ENCODE results near the gene LYRM4.

LYRM4 gene

DNA sequence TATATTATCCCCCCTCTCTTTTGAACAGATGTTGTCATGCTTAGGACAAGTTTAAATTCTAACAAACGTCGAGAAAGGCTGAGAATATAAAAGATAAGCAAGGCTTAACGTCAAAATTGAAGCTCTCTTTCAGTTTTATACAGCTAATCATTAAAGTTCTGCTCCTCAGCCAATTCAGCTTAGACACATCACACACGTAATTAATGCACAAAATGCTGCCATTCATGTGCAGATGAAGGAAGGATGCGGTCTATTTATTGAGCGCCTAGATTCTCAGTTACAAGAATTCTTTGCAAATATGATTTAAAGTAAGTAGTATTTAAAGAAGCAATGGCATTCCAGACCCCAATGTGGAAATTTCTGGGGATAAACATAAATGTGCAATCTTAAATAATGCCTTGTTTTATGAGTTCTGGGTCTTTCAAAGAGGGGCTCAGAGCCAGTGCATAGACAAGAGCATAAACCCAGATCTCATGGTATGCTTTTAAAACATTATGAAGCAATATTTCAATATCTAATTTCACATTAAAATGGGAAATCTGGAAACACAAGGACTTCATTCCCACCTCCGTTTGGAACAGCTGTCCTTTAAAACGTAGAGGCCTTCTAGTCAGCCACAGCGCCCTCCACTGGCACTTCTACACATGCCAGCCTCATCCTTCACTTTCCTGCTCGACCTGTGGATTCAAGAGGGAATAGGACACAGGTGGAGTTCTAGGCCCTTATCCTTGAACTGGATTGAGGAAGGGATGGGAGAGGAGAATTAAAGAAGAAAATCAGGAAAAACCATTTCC is 85.8 kb downstream of the LYRM4 start:
- FAIRE-seq (no peak), DNase-seq (ENCODE audit: low spot score) (no peak)

DNA sequence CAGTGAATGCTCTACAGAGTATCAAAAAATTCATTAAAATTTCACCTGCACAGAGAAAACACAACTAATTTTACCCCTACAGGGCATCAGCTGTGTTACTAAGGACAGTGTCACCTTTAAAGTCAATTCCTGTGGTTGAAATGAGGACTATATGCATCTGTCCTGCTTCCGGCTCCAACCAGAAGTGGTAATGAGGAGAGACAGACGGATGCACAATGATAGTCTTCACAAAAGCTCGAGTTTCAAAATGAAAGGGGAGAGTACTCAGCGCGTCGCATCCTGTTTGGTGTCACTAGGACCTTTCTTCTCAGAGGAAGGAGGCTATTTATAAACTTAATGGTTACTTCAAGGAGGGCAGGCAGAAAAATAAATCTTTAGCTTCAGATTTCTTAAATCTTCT is 86.5 kb downstream of the LYRM4 start:
- FAIRE-seq (no peak), DNase-seq (ENCODE audit: low spot score) (no peak)

DNA sequence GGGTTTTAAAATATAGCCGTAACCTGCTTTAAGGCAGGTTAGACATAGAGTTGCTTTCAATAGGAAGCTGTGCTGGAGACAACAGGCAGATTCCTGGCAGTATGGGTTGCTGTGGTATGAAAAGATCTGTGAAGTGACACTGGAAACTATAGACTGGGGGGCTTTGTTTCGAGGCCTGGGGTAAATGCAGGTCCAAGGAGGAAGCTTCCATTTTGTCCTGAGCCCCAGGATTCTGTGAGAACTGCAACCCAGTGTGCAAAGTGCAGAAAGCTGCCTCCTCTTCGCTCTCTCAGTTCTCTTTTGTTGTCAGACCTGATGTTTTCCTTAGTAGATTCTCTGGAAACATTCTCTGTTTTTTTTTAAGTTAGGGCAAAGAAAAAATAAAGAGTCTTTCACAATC is 86.9 kb downstream of the LYRM4 start:
- no peak for FAIRE-seq
- DNase-seq (ENCODE audit: low spot score), result no peak

DNA sequence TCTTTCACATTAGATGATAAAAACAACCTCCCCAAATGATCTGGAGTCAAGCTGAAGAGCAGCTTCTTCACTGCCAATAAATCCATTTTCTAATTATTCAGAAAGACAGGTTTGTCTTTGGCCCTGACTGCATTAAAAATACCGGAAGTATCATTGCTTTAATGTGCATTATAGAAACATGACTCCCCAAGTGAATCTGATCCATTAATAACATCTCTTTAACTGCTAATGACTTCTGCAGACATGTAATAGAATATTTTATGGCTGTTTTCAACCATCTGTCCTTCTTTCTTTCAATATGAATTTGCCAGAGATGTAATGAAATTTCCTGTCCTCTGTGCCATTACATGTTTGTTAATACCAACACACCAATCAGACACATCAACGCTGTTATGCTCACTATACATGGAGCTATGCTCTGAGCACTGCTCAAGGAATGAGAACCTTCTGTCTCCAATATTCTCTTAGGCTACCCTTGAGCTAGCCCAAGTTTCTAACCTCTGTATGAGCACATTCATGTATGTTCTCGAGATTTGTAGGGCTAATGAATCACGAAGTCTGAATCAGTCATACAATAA is 87.8 kb downstream of the LYRM4 start:
- DNase-seq (ENCODE audit: low spot score) (no peak), FAIRE-seq (no peak)

DNA sequence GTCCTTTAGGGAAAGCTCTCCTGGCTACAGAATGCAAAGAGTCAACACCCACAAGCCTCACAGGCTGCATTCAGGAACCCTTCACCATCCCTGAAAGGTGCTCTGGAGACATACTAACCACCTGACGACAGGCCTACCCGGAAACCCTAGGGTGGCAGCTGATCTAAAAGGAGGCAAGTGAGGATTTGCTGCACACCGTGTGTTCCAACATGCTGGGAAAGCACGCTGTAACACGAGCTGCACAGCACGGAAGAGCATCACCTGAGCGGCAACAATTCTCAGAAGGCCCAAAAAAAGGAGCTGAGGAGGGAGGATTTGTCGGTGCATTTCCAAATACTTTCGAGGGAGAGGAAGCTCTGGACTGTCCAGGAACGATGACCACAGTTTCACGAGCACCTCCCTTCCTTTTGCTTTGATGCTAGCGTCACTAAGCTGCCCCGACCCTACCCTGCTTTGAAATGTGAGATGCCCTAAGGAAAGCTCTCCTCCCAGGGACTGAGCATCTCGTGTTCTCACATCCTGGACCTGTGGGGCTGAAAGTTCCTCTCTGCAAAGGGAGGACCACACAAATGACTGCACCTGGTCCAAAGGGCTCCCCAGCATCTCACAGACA is 88.6 kb downstream of the LYRM4 start:
- DNase-seq (ENCODE audit: low spot score), result no peak
- FAIRE-seq, result no peak

DNA sequence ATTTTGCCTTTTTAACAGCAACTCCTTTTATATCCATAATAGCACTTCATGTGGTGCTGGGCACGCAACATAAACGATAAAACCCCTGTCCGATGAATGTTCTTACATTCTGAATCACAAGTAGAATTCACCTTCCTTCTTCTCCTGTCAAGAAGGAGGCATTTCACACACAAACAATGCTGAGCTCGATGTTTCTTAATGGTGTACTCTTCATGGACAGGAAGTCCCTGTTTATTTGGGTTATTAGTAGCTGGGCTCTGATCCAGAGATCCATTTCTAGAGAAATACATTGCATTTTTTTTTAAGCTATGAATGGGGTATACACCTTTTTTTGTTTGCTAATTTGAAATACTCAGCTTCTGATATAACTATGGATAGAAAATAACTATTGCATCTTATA is 93.2 kb downstream of the LYRM4 start:
- DNase-seq (ENCODE audit: low spot score), result no peak
- FAIRE-seq, result no peak

DNA sequence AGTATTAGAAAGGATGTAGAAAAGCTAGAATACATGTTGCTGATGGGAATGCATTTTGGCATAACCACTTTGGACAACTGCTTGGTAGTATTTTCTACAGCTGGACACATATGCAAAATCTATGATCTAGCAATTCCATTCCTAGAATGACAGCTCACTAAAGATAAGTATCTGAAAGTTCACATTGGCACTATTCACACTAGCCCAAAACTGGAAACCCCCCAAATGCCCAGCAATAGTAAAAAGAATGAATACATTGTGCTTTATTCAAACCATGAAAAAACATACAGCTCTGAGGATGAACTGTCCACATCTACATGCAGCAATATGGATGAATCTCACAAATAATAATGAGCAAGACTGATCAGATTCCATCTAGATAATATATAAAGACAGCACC is 96.7 kb downstream of the LYRM4 start:
- FAIRE-seq, result no peak
- DNase-seq (ENCODE audit: low spot score), result no peak

DNA sequence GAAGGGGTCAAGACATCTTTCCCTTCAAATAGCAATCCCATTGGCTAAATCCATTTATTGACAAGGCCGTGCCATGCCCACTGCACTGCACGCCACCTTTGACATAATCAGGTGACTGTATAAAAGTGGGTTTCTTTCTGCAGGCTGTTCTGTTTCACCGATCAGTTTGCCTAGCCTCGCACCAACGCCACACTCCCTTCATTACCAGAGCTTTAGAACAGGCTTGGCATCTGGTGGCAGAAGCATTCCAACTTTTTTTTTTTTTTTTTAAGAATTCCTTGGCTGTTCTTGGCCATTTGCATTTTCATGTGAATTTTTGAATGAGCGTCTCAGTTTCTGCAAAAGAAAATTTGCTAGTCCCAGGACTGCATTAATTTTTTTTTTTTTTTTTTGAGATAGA is 97.5 kb downstream of the LYRM4 start:
- DNase-seq (ENCODE audit: low spot score) (no peak), FAIRE-seq (no peak)

DNA sequence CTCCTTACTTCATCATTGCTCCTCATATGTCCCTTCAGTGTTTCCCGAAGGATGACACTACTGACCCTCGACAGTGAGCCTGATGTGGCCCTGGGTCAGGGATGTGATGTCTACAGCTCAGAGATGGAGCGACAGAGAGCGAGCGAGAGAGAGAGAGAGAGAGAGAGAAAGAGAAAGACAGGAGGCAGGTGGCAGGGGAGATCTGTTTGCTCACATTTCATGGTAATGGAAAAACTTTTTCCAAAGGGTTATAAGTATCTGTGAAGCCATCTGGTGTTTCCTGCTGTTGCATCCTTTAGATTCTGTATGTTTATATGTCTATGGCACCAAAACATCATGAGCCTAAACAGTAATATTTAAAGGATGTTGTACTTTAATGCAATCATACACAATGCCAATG is 98.4 kb downstream of the LYRM4 start:
- FAIRE-seq (no peak), DNase-seq (ENCODE audit: low spot score) (no peak)

DNA sequence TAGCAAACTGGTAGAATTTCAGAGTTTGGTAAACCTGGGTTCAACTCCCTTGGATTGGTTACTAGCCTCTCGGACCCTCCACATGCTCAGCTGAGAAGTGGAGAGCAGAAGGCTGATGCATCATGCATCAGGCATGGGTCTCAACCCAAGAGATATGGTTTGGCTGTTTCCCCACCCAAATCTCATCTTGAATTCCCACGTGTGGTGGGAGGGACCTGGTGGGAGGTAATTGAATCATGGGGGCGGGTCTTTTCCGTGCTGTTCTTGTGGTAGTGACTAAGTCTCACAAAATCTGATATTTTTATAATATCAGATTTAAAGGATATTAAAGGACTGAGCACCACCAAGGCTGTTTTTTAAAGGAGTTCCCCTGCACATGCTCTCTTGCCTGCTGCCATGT is 100.5 kb downstream of the LYRM4 start:
- FAIRE-seq (no peak), DNase-seq (ENCODE audit: low spot score) (no peak)

DNA sequence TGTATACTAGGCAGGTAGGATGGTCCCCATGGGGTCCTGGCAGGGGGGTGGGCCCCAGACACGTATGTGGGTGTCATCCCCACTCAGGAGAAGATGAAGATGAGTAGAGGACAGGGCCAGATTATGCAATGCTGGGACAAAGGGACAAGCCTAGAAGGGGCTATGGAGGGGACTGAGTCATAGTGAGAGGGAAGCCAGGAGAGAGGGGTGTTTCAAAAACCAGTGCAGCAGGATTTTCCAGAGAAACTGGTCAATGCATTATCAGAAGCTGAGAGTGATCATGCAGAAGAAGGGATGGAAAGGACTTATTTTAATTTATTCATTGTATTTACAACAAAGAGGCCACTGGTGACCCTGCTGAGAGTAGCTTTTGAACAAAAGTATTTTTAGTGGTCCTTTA is 101.6 kb downstream of the LYRM4 start:
- FAIRE-seq, result no peak
- DNase-seq (ENCODE audit: low spot score), result no peak

DNA sequence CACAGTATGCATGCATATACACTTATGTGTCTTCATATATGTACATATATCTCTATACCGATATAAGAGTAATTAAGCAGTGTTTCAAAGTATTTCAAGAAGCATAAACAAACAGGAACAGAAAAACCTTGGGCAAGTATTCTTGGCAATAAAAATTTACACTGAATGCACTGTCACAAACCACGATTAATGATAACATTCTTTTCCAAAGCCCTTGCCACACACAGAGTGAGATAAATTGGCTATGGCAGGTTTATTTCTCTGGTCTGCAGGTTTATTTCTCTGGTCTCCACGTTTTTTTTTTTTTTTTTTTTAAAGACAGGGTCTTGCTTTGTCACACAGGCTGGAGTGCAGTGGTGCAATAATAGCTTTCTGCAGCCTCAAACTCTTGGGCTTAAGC is 102.6 kb downstream of the LYRM4 start:
- FAIRE-seq, result no peak
- no peak for DNase-seq (ENCODE audit: low spot score)

DNA sequence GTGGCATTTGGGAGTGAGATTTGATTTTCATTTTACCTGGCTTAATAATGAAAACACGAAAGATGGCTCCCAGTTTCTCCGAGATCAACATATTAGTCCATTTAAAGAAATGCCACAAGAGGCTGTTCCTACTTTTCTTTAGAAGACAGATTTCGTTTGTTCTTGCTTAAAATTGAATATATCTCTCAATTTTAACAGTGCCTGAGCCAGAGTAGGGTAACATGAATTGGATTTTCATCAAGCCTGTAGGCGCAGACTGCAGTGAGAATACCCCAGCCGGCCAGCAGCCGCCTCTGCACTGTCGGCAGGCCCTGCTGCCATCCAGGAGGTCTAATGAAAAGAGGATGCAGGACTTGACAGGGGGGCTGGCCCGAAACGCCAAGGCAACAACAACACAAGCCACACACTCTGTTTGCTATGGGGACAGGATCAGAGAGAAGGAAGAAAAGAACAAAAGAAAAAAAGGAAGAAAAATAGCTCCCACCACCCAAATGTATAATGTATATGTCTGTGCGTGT is 103.1 kb downstream of the LYRM4 start:
- no peak for DNase-seq (ENCODE audit: low spot score)
- FAIRE-seq, result no peak

DNA sequence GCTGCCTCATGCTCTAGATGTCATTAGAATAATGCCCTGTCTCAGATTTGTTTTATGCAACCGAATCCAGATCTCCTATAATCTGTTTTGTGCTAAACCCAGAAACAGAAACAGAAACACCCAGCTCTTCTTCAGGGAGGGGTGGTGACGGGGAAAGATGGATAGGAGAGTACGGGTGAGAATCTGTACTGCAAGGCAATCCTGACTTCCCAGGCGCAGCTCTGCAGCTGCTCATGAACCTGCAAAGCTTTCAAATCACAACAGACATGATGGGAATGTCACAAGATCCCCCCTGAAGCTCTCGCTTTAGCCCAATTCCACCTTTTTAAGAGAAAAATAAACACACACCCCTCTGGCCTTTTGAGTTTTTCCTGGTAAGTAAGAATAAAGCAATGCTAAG is 104.1 kb downstream of the LYRM4 start:
- no peak for DNase-seq (ENCODE audit: low spot score)
- FAIRE-seq, result no peak

DNA sequence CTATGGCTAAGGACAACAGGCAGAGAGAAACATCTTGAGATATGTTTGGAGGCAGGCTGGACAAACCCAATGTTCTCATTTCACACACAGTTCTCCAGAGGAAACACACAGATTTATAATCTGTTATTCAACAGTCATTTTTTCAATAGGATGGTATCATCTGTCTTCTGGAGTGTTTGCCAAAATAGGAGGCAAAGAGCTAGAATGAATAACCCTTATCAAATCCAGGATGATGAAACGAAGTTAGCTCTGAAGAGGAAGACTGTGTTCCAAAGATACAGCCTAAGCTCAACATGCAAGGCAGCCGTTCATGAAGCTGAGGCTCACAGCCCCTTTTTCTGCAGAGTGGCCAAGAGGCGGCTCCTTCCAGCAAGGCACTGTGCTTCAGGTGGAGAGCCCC is 104.8 kb downstream of the LYRM4 start:
- no peak for FAIRE-seq

DNA sequence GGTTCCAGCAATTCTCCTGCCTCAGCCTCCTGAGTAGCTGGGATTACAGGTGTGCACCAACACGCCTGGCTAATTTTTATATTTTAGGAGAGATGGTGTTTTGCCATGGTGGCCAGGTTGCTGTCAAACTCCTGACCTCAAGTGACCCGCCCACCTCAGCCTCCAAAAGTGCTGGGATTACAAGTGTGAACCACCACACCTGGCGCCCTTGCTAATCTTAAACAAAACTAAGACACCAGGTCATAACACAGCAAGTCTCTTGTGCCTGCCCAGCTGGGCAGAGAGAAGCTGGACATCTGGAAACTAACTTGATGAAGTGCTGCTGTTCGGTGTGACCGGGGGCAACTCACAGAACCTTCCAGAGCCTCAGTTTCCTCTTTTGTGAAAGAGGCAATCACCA is 107.6 kb downstream of the LYRM4 start:
- DNase-seq (ENCODE audit: low spot score) (no peak), FAIRE-seq (no peak)

More for the DNA sequence above, 104.8 kb downstream of the LYRM4 start:
- no peak for DNase-seq (ENCODE audit: low spot score)

DNA sequence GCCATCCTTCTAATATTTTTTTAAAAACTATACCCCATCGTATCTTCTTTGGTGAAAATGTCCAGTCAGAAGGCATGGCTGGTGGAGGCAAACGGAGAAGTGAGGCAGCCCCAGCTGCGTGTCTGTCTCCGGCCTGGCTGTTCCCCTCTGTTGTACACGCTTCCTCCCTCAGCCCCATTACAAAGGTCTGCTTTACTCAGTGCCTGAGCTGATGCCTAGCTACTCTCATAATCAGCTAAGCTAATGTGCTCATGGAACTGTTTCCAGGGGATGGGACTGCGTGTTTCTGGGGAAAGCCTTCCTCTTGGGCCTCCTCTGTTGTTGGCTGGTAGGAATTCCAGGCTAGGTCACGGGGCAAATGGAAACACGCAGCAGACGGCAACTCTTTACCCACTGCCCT is 108.3 kb downstream of the LYRM4 start:
- DNase-seq (ENCODE audit: low spot score), result no peak
- FAIRE-seq, result no peak

DNA sequence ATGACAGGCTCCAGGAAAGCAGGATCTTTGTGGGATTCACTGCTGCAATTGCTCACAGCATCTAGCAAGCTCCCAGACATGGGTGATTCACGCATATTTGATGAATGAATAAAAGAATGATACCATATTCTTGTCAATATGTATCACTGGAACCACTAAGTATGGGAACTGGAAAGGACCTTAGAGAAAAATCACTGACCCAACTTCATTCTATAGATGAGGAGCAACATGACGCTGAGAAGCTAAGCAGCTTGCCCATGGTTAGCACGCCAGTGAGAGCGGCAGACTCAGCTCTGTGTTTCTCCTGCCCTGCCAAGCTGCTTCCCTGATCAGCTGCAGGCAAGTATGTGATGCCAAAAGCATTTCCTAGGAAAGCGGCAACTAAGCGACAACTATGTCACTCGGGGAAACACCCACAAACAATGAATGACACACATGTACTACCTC is 108.8 kb downstream of the LYRM4 start:
- no peak for FAIRE-seq
- DNase-seq (ENCODE audit: low spot score), result peak; percentile 42

DNA sequence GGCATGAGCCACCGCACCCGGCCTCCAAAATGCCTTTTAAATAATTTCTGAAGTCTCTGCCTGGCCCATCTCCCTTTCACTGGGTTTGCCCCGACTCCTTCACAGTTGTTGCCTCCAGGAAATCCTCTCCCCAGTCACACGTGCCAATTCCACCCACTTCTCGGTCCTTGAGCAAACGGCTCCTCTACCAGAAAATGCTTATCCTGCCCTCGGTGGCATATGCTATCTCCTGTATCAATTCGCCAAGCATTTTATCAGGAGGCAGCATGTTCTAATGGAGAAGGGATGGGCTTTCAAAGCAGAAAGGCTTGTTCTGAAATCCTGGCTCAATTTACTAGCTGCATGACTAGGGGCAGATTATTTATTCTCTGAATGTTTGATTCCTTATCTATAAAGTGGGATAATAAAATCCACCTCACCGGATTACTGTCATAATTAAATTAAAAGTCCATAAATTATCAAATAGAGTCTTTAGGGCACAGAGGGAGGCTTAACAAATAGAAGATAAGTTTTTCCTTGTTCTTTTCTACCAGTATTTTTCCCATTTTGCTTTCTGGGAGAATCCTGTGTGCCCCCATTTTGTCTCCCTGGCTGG is 109.3 kb downstream of the LYRM4 start:
- FAIRE-seq (no peak), DNase-seq (ENCODE audit: low spot score) (no peak)

DNA sequence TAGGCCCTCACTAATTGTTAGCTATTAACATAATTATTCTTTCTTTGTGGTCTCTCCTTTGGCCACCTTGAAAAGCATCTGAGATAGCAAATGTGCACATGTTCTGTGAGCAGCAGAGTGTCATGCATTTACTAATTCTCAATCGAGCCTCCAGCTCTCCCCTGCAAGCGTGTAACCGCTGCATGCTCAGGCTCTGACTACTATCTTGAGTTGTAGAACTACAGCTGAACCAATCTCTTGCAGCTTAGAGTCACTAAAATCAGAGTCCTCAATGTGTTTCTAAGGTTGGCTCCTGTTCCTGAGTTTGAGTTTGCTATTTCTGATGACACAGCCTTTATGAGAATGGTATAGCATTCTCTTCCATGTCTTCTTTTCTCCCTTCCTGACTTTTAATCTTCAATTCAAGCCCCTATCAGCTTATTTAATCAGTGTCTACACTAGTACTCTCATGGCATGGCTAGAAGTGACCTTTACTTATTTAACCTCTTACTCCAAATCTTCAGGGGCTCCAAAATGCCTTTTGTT is 110.1 kb downstream of the LYRM4 start:
- DNase-seq (ENCODE audit: low spot score) (no peak), FAIRE-seq (no peak)

DNA sequence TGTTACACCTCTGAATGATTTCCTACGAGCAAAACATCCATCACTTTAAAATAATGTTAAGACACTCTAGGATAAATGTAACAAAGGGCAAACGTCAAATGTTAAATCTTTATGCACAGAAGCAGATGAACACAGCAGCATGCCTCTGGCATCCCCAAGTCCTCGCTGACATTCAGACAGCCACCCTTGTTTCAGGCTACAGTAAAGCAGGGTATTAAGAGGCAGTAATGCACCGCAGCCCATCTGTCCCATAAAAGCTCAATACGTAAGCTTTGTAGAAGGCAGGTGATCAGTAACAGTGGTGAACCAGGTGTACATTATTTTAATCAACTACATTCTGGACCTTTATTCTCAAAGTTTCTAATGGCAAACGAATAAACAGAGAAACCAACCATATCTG is 110.9 kb downstream of the LYRM4 start:
- no peak for FAIRE-seq
- no peak for DNase-seq (ENCODE audit: low spot score)

DNA sequence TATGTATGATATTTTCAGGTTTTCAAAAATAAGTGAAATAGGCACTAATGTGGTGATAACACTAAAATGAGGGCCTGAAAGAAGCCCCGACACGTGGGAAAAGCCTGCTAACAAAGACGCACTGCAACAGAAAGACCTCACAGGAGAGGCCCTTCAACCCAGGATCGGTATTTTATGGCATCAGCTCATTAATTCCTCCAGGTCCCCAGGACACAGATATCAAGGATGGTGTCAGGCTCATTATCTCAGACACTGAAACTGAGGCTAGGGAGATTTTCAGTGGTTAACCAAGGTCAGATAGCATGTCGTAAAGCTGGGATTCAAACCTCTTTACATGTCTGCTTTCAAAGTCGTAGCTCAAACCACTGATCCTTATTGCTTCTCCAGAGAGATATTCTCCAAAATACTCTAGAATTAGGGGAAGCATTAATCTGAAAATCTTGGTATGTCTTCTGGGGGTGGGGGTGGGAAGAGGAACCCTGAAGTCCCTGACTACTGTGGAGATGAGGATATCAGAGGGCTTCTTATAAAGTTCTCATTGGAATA is 111.5 kb downstream of the LYRM4 start:
- FAIRE-seq, result no peak
- no peak for DNase-seq (ENCODE audit: low spot score)

All from RCC 7860 (cell line).